ENCODE data around the gene EDARADD. TPM values are rescaled to one million over a fixed set of nuclear protein-coding genes. Genes with fewer than 3 reads are reported as not detected.

Gene EDARADD
- total RNA-seq, 4 donors from 2014 or later = 0.55 to 2.6 (median 1.2) TPM; not detected in 1

DNA sequence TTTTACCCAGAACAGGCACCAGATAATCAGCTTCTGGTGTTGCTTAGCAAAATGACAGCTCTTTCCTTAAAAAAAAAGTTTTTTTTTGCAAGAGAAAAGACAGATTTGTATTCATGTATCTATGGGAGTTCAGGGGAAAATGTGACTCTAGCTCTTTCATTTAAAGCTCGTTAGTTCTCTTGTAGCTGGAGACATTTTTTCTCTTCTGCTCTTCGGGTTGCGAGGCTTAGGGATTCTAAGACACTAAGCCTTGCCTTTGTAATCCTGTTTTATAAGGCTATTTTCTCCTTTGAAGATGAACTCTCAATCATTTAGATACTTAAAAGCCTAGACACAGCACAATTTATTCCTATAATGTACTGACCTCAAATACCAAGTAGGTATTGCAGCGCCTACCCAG, 40.3 kb upstream of the EDARADD start:
- Histone ChIP-seq H3K27me3 (no peaks in the 10 kb centered on the region), H3K9me3 (no peaks in the 10 kb centered on the region), H3K27ac (no peak overlapping the region), H3K36me3 (no peaks in the 10 kb centered on the region), H3K4me1 (no peaks in the 10 kb centered on the region), H3K4me3 (no peak overlapping the region)
- DNase-seq = no peak
- TF ChIP-seq, protein P1, sequence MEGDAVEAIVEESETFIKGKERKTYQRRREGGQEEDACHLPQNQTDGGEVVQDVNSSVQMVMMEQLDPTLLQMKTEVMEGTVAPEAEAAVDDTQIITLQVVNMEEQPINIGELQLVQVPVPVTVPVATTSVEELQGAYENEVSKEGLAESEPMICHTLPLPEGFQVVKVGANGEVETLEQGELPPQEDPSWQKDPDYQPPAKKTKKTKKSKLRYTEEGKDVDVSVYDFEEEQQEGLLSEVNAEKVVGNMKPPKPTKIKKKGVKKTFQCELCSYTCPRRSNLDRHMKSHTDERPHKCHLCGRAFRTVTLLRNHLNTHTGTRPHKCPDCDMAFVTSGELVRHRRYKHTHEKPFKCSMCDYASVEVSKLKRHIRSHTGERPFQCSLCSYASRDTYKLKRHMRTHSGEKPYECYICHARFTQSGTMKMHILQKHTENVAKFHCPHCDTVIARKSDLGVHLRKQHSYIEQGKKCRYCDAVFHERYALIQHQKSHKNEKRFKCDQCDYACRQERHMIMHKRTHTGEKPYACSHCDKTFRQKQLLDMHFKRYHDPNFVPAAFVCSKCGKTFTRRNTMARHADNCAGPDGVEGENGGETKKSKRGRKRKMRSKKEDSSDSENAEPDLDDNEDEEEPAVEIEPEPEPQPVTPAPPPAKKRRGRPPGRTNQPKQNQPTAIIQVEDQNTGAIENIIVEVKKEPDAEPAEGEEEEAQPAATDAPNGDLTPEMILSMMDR (IDR thresholded peaks at IDR 0.05) = no peak
- TF ChIP-seq POLR2A (IDR thresholded peaks at IDR 0.05) = no peak
- intact Hi-C loops (cut with DNase I; ENCODE audit: low total_unique reads) = no loop called here

DNA sequence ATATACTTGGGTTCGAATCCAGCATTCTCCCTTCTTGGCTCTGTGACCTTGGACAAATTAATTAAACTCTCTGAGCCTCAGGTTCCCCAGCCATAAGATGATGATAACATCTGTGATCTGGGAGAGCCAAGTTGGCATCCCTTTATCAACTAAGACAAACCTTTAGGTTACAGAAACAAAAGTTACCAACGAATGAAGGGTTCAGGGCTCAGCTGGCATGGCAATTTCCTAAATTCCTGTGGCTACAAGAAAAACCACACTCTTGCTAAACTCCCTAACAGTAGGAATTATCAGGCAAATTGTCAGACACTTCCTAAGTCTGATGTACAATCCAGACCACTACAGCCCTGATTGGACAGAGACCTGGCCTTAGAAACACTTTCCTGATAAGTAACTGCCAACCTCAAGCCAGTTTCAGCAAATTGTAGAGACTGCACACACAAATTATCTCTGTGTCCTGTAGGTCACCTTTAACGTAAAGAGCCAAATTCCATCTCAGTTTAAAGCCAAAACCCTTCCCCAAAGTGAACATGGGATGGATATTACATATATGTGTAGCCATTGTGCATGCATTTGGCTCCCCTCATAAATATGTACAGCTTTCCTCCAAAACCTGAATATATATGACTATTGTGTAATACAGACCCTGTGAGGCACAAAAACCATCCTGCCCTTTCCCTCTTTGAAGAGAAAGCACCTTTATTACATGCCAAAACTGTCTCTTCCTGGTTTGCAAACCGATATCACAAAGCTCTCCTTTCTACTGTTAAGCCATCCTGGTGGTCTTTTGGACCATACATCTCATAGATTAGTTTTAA, 39.5 kb upstream of the EDARADD start:
- no peak for DNase-seq
- H3K4me1 ChIP-seq = no peaks in the 10 kb centered on the region
- no peak for TF ChIP-seq POLR2A (IDR thresholded peaks at IDR 0.05)
- TF ChIP-seq, protein P1 (IDR thresholded peaks at IDR 0.05) = no peak
- no peaks in the 10 kb centered on the region for H3K9me3 ChIP-seq
- H3K27ac ChIP-seq = no peak overlapping the region
- H3K4me3 ChIP-seq = no peak overlapping the region
- H3K27me3 ChIP-seq = no peaks in the 10 kb centered on the region
- intact Hi-C loops (cut with DNase I; ENCODE audit: low total_unique reads) = no loop called here
- H3K36me3 ChIP-seq = no peaks in the 10 kb centered on the region

DNA sequence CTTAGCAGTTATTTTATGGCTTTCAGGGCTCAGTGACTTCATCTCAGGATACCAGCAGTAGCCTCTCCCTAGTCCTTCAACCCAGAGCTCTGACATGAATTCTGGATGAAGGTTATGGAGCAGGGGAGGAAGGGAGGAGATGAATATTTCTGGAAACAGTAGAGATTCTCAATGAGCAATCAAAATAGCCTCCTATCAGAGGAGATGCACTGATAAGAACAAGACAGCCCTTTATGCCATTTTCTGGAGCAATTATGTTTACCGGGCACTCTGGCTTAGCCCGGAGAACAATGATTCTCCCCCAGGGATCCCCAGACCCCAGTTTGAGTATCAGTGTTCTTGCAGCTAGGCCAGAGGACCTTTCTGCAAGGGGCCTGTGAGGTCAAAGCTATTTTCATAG, 37.9 kb upstream of the EDARADD start:
- Histone ChIP-seq H3K9me3 (no peaks in the 10 kb centered on the region), H3K4me1 (no peaks in the 10 kb centered on the region), H3K27me3 (no peaks in the 10 kb centered on the region), H3K27ac (no peak overlapping the region), H3K36me3 (no peaks in the 10 kb centered on the region), H3K4me3 (no peak overlapping the region)
- intact Hi-C loops (cut with DNase I; ENCODE audit: low total_unique reads) = no loop called here
- TF ChIP-seq, protein P1 (IDR thresholded peaks at IDR 0.05) = no peak
- no peak for TF ChIP-seq POLR2A (IDR thresholded peaks at IDR 0.05)
- no peak for DNase-seq

DNA sequence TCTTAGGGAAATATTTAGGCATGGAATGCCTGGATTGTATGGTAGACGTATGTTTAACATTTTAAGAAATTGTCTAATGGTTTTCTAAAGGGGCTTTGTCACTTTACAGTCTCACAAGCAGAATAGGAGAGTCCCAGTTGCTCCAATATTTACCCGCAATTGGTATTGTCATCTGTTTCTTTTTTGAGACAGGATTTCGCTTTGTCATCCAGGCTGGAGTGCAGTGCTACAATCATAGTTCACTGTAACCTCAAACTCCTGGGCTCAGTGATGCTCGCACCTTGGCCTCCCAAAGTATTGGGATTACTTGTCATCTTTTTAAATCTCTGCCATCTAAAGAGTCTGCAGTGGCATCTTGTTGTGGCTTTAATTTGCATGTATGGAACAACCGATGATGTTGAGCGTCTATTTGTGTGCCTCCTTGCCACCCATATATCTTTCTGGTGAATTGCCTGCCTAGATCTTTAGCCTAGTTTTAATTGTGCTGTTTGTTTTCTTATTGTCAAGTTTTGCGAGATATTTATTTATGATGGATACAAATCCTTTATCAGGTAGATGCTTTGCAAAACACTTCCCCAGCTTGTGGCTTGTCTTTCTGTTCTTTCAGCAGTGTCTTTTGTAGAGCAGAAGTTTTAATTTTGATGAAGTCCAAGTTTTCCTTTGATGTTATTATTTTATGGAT, 32.0 kb upstream of the EDARADD start:
- Histone ChIP-seq H3K27me3 (no peaks in the 10 kb centered on the region), H3K36me3 (no peaks in the 10 kb centered on the region), H3K4me1 (no peaks in the 10 kb centered on the region), H3K9me3 (no peaks in the 10 kb centered on the region), H3K4me3 (no peak overlapping the region), H3K27ac (no peak overlapping the region)
- TF ChIP-seq, protein P1 (IDR thresholded peaks at IDR 0.05) = no peak
- TF ChIP-seq POLR2A (IDR thresholded peaks at IDR 0.05) = no peak
- intact Hi-C loops (cut with DNase I; ENCODE audit: low total_unique reads) = no loop called here
- no peak for DNase-seq

DNA sequence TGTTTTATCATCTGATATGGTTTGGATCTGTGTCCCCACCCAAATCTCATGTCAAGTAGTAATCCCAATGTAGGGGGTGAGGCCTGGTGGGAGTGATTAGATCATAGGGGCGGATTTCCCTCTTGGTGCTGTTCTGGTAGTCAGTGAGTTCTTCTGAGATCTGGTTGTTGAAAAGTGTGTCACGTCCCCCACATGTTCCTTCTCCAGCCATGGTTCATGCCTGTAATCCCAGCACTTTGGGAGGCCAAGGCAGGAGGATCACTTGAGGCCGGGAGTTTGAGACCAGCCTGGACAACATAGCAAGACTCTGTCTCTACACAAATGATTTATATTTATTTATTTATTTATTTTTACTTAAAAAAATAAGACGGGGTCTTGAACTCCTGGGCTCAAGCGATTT, 30.8 kb upstream of the EDARADD start:
- TF ChIP-seq POLR2A (IDR thresholded peaks at IDR 0.05) = no peak
- TF ChIP-seq, protein P1 (IDR thresholded peaks at IDR 0.05) = no peak
- Histone ChIP-seq H3K4me1 (no peaks in the 10 kb centered on the region), H3K27me3 (no peaks in the 10 kb centered on the region), H3K9me3 (no peaks in the 10 kb centered on the region), H3K36me3 (no peaks in the 10 kb centered on the region), H3K27ac (no peak overlapping the region), H3K4me3 (no peak overlapping the region)
- intact Hi-C loops (cut with DNase I; ENCODE audit: low total_unique reads) = no loop called here
- no peak for DNase-seq
